Activated T-helper 1 cell treated with anti-CD3 and anti-CD28 coated beads, Interleukin-2, amount 50 U/mL, for 16 hours (primary cell): ENCODE data around the gene WDR74.
"Not testable (repeated sequence)": the region's sequence is repeated elsewhere in the genome, so short reads cannot be mapped to it uniquely, and the experiment has no call there.

ENCODE experiments used
- DNase-seq, 2 donors: peaks; one replicate each; pipeline ENCODE4 v3.0.0-alpha.2; 2020; ENCODE audit warnings: low read depth in 1 of 2, low spot score in 1 of 2

WDR74 gene

DNA sequence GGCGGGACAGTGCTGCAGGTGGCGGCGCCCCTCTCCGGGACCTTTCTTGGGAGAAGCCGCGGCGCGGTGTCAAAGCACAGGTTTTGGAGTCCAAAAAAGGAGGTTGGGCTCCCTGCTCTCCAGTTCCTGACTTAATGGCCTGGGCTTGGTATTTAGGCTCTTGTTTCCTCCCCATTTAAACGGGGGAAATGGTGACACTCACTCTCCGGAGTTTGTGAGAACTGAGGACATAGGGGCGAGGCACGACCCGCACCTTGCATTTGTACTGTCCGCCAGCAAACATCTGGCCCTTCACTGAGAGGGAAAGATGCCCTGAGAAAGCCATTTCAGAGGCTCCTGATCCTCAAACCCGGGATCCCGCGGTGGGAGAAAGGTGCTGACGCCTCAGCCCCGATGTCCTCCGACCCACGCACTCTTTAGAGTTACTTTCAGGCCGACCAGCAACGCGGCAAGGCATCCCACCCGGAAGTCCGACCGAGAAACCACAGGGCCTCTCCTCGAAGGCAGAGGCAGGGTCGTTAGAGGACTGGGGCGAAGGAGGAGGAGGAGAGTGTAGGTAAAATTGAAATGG, 2.9 kb upstream of the WDR74 start:
- no peak for DNase-seq

DNA sequence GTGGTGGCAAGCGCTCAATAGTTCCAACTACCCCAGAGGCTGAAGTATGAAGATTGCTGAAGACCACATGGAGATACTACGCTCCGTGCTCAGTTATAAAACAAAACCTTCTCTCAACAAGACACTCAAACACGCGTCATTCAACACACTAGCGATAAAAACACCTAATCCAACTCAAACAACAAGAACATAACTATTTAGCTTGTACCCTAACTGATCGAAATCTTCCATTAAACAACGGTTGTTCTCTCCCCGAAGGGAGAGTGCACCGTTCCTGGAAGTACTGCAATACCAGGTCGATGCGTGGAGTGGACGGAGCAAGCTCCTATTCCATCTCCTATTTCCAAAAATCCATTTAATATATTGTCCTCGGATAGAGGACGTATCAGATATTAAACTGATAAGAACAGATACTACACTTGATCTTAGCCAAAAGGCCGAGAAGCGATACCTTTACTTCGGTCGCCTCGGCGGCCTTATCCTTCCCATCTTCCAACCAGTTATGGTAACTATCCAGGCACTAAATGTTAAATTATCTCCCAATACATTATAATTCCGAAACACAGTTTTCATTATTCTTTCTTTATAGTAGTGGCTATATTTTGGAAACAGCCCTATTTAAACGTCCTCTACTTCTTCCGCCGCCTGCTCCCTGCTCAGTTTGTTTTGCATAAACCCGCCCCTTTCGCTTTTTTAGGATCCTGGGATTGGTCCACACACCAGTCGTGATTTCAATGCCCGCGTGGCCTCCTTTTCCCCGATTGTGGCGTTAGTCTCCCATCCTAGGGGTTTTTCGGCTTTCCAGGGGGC, 2.2 kb upstream of the WDR74 start:
- DNase-seq = peak; percentile 55 to 70

DNA sequence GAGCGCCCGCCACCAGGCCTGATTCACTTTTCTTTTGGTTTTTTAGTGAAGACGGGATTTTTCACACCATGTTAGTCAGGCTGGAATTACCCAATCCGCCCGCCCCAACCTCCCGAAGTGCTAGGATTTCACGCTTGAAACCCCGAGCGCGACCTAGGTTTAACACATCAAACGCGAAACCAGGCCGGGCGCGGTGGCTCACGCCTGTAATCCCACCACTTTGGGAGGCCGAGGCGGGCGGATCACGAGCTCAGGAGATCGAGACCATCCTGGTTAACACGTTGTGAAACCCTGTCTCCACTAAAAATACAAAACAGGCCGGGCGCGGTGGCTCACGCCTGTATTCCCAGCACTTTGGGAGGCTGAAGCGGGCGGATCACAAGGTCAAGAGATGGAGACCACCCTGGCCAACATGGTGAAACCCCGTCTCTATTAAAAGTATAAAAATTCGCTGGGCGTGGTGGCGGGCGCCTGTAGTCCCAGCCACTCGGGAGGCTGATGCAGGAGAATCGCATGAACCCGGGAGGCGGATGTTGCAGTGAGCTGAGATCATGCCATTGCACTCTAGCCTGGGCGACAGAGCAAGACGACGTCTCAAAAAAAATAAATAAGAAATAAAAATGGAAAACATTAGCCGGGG, 1.5 kb upstream of the WDR74 start:
- DNase-seq = peak; percentile 44 to 69

DNA sequence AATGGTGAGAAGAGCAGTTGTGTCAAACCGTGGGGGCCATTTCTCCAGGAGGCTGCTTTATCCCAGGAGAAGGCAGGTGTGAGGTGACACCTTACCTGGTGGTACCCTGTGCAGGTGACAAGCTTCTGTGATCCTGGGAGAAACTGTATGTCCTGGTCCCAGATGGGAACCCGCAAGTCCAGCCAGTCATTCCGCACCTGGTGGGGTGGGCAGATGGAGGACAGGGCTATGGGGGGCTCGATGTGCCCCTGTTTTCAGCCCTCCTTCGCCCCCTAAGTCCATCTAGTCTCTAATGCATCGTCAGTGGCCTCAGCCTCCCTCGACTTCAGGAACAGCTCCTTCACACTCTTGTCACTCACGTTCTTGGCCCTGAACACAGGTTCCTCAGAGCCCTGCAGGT, 4.1 kb downstream of the WDR74 start:
- DNase-seq = no peak

DNA sequence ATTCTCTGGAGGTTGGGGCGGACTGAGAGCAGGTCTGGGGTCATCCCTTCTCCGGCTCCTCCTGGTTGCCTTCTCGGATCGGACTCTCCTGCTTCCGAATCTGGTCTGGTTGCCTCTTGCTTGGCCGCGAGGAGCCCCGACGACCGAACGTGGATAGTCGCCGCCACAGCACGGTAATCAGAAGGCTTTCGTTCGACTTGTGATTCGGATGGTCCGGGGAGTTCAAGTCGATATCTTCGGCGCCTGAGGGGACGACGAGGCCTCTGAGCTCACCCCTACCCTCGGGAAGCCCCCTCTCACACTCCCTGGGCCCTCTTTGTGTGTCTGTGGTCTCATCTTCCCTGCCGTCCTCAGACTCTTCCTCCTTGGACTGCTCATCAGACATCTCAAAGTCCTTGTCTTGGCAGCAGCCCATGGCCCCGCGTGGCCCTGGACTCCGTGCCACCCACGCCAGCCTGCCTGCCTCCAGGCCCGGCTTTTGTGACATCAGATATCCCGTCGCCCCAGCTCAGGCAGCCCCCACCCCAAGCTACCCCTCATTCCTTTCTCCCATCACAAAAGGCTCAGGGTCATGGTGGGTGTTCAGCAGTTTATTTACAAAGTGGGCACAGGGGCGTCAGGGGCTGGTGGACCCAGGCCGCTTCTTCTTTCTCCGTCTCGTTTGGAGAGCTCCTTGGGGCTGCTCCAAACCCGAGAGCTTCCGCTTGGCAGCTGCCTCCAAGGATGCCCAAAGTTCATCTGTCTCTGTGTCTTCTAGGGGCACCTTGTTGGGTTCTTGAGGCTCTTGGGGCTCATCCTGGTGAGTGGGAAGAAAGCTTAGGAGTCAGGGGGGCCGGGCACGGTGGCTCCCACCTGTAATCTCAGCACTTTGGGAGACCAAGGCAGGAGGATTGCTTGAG, 6.8 kb downstream of the WDR74 start, which contains the start of gene TEX54:
Gene TEX54 (minus strand): TSS at position 506 of the 899 bp plus-strand sequence.
- DNase-seq = no peak

DNA sequence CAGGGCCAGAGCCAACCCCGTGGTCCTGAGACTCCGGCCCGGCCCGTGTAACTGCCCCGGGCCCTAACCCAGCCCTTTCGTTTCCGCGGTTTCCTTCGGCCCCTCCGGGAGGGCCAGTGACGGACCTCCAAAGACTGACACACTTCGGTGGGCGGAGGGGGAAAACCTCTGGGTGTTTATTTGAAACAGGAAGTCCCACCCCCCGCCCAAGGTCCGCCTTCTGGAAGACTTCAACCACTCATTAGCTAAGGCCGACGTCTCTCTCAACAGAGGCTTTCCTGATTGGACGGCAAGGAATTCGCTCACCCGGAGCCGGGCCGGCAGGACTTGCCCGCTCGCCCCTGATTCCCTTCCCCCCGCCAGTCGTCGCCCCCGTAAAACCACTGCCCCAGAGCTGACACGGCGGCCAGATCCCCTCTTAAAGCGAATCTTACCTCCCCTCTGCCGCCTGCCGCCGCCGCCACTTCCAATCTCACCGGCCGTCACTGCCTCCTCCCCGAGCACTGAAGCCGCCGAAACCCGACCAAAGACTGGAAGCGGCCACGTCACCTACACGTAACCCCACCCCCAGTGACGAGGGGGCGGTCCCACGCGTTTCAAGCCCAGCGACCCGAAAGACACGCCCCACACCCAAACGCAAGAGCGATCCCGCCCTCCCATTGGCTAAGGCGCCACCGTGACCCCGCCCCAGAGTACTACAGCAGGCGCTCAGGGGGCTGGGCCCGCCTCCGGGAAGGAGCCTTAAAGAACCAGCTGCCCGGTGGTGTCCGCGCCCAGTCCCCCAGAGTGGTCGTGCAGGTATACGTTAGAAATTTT, 7.7 kb downstream of the WDR74 start, which contains the start of gene STX5:
Gene STX5 (minus strand): TSS at position 532 of the 816 bp plus-strand sequence. CDS start 808 bp downstream, outside the sequence.
- peak; percentile 99 for DNase-seq

DNA sequence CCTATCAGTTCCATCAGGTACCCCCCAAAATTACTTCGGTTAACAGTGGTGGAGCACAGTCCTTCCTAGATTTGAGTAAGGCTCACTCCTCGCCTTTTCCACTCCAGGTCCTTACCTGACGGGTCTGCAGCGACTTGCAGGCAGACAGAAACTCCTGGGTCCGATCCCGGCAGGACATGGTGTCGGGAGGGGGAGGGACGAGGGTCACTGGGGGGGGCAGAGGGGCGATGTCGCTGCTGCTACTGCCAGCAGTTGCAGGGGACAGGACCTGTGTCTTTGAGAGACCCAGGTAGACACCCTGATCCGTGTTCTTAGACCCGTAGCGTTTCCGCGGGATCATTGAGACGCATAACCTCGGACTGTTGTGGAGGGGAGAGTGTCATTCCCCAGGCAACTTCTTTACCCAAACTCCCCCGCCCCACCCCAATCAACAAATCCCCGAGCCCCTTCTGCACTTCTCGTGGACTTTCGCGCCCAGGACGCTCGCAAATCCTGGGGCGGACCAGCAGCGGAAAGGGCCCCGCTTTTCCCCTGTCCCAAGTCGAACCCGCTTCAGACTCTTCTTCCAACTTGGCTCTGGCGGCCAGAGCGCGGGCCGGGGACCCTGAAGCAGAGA, 8.4 kb downstream of the WDR74 start:
- no peak for DNase-seq

DNA sequence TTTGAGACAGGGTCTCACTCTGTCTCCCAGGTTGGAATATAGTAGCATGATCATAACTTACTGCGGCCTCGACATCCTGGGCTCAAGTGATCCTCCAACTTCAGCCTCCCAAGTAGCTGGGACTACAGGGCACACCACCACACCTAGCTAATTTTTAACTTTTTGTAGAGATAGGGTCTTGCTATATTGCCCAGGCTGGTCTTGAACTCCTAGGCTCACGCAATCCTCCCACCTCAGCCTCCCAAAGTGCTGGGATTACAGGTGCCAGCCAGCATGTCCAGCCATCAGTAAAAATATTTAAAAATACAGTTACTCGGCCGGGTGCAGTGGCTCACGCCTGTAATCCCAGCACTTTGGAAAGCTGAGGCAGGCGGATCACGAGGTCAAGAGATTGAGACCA, 11.3 kb downstream of the WDR74 start:
- DNase-seq = not testable (repeated sequence)

DNA sequence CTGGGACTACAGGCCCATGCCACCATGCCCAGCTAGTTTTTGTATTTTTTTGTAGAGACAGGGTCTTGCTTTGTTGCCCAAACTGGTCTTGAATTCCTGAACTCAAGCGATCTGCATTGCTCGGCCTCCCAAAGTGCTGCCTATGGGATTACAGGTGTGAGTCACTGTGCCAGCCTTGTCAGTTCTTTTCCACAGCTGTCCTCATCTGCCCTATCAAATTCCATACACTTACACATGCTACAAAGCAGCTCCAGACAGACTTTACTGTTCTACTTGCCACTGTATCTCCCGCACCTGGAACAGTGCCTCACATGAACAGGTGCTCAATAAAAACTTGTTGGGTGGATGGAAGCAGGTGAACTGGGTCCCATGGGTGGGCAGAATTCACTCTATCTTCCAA, 15.7 kb downstream of the WDR74 start:
- no peak for DNase-seq

DNA sequence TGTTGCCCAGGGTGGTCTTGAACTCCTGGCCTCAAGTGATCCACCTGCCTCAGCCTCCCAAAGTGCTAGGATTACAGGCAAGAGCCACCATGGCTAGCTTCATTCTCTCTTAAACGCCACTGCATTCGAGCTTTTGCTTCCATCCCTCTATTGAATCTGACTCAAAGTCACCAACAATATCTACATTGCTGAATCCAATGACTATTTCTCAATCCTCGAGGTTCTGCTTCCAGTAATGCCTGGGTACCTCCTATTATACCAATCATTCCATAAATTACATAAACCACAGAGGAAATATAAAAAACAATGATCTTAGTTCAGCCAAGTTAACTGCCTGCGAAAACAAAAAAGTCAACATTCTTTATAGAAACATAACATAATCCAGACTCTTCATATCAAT, 22.3 kb downstream of the WDR74 start:
- DNase-seq = no peak

DNA sequence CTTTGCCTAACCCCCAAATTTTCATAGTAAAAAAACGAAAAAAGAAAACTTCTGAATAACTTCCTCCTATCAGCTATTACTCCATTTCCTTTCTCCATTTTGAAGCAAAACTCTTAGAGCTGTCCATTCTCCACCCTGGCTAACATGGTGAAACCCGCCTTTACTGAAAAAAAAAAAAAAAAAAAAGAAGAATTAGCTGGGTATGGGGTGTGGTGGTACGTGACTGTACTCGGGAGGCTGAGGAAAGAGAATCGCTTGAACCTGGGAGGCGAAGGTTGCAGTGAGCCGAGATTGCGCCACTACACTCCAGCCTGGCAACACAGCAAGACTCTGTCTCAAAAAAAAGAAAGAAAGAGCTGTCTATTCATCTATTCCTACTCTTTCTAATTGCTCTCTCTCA, 22.8 kb downstream of the WDR74 start:
- DNase-seq = no peak

DNA sequence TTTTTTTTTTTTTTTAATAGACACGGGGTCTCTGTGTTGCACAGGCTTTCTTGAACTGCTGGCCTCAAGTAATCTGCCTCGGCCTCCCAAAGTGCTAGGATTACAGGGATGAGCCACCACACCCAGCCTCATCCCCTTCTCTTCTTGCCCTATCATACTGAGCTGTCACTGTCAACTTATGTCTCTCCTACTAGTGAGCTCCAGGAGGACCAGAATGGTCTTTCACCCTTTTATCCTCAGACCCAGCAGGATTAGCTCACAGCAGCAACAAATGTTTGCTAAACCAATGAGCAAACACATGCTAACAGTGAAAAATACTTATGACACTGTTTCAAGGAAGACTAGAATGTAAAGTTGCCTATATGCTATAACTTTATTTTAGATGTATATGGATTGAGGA, 27.7 kb downstream of the WDR74 start:
- DNase-seq = no peak

DNA sequence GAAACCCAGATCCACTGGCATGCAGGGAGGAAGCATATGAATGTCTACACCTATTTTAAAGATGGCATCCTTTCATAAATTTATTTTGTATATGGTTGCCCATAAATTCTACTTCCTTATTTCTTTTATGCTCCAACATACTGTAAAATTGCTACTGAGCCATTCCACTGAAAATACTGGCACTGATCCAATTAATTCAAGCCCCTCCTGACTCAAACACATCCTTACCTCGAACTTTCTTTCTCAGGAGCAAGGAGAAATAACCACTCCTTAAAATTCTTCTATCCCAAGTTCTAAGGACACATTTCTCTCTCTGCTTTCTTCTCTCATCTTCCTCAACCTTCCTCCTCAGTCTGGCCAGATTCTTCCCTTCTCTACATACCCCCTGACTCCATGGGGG, 28.6 kb downstream of the WDR74 start:
- no peak for DNase-seq

DNA sequence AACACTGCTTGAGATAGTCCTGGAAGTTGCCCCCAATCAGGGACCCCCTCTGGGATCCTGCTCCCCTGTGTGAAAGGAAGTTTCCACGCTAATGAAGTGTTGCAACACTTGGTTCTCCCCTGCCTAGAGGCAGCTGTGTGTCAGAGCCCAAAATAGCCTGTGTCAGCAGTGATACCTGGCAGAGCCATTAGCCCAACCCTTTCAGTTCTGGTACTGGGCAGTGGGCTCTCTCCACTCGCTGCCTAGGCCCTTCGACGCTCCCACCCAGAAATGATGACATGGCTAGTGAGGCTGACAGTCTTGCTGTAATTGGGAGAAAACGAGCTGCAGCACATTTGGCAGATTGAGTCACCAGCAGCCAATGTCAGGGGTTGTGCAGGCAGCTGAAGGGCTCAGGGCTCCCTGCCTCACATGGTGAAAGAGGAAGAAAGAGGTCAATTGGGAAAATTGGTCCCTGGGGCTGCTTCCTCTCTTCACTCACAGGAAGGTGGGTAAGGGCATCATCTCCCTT, 32.7 kb downstream of the WDR74 start:
- no peak for DNase-seq

DNA sequence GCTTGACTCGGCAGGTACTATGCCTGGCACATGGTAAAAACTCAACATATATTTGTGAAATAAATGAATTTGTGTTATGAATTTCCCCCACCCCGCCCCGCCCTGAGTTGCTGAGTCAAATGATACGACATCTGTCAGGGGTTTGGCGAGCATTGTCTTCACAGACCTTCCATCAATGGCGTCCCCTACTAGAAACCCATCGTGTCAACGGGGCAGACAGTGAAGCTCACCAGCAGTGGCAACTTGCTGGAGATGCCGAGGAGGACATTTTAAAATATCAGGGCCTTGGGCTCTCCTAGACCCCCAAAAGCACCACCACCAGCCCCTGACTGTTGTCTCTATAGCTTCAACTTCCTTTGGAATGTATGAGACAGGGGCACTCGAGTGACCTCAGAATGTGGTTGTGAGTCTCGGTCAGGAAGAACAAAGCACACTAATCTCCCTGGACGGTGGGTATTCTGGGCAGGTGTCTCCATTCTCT, 33.4 kb downstream of the WDR74 start:
- DNase-seq = no peak

DNA sequence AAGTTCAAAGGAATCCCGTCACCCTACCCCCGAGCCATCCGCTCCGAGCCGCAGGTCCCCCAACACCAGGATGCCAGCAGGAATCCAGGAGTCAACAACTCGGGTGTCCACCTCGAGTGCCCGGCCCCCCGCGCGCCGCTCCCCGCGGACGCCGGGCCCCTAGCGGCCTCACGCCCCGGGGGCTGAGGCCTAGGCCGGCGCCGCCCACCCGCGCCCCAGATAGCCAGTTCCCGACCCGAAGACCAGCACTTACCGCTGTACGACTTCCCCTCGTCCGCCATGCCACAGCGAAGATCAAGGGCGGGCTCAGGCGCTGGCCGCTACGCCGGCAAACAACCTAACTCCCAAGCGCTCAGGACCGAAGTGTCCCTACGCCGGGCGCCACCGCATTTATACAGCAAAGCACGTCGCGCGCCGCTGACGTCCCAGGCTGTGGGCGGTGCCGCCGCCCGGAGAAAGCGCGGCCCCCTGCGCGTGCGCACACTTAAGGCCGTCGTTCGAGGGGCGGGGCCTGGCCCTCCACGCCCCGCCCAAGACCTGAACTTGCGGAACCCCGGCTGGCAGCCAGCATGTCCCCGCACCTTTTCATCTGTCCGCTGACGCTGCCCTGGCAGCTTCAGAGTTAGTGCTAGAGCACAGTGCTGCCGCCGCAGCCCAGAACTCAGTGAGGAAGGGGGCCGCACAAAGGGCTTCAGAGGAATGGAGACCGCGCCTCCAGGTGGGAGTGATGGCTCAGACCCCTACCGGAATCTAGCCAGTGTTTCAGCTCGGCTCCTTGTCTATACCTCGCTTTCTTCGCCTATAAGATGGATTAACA, 34.1 kb downstream of the WDR74 start, which contains the start of gene NXF1:
Gene NXF1 (minus strand): TSS at position 365 of the 817 bp plus-strand sequence. CDS start 84 bp downstream, at position 281.
- DNase-seq = peak; percentile 92 to 96

DNA sequence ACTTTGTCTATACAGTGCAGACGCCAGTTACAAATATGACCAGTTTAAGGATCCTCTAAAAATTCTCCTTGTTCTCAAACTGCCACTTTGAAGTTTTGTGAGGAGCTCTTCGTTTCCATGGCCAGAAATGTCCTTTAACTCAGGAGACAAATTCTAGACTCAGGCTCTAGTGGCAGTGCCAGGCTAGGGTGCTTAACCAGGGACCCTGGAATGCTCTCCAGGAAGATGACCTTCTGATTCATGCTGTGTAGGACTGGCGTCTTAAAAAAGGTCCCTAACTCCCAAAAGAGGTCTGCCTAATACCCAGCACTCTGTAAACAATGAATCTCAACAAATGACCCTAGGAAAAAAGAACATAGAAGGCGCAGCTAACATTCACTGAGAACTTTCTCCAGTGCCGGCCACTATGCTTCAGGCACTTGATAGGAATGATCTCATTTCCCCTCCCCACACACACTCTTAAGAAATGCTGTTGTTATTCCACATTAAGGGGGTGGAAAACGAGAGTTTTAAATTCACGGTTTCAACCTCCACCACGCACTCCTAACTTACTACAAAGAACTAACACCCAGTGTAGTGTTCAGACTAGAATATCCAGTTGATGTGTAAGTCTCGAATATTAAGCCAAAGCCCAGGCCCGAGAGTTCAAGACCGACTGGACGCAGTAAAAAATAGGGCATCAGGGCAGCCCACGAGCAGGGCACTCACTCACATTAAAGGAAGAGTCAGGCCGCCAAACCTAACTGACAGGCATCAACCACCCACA, 34.9 kb downstream of the WDR74 start:
- no peak for DNase-seq

DNA sequence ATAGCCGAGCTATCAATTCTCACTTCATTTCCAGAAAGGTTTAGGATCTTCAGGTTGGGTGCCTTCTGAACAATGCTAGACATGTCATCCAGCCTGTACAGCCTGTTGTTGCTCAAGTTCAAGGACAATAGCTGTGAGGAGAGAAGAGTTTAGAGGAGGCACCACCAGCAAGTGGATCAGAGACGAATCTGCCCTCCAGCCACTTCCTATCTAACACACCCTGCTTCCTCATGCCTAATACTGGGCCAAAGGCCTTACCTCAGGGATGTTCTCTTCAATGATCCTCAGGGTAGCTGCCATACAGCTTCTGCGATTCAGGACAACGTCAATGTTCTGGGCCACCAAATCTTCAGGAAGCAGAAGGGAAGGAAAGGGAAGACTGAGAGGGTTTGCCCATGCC, 38.3 kb downstream of the WDR74 start:
- no peak for DNase-seq
